AG04450 (cell line): ENCODE data around the gene TARDBP. TPM values are rescaled to one million over a fixed set of nuclear protein-coding genes. Genes with fewer than 3 reads are reported as not detected.
"Not testable (repeated sequence)": the region's sequence is repeated elsewhere in the genome, so short reads cannot be mapped to it uniquely, and the experiment has no call there.

Source experiments
- CTCF ChIA-PET: fragments of 300-600, 350-600 bp; formaldehyde crosslinking; extraction: SDS; loops from one replicate; lab custom pipeline; 2022; ENCODE audit warnings: antibody characterized with exemption, inconsistent platforms; lab: Charles Lee
- POLR2A ChIA-PET: fragments of 350-600 bp; formaldehyde crosslinking; extraction: SDS; loops from one replicate; lab custom pipeline; 2021; ENCODE audit warnings: antibody characterized with exemption, inconsistent platforms; lab: Yijun Ruan, JAX
- DNase-seq: peaks from one replicate; pipeline ENCODE4 v3.0.0-alpha.2; 2011; ENCODE audit warnings: low read depth, low spot score
- H3K27ac ChIP-seq: one replicate; pipeline ENCODE4 v1.5.1; 2012; ENCODE audit warnings: low read depth, low read length, control low read depth
- H3K27me3 ChIP-seq: one replicate; pipeline ENCODE4 v1.6.0; 2012; ENCODE audit warnings: low read length; ENCODE audit not compliant: control insufficient read depth, insufficient read depth
- H3K4me3 ChIP-seq: 2 replicates; pipeline ENCODE4 v1.5.1; 2011; ENCODE audit warnings: mild to moderate bottlenecking, low read depth, low read length, control low read depth
- H3K9me3 ChIP-seq: 2 replicates; pipeline ENCODE4 v1.5.1; 2012; ENCODE audit warnings: low read length; ENCODE audit not compliant: control insufficient read depth, insufficient read depth
- polyA plus RNA-seq: library from polyadenylated mRNA; depleted of rRNA; stranded (reverse); fragments of >200 nt; gene quantifications from 2 replicates; pipeline ENCODE4 v1.2.3, GENCODE V29; 2011
- TF ChIP-seq, protein P1 (sequence below): IDR thresholded peaks from 2 replicates; pipeline ENCODE4 v1.5.1; 2011; ENCODE audit warnings: low read depth, low read length, control low read depth, inconsistent platforms

TARDBP gene
- polyA plus RNA-seq, 1 experiment = 218 TPM

DNA sequence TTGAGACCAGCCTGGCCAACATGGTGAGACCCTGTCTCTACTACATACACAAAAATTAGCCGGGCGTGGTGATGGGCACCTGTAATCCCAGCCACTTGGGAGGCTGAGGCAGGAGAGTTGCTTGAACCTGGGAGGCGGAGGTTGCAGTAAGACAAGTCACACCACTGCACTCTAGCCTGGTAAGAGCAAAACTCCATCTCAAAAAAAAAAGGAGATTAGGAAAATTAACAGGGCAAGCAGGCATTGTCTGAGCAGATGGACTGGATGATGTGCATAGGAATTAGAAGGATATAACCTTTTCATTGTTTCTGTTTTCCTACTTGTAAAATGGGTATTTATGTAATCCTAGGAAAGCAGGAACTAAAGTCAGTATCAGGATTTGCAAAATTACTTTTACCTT is 15.6 kb downstream of the TARDBP start:
- ChIA-PET CTCF (interaction anchor here (1.8 kb wide), 1 partner anchor 10 kb away, joined by 9 read pairs; no protein-coding TSS in a partner anchor), POLR2A (no interaction called here)
- TF ChIP-seq, protein P1, sequence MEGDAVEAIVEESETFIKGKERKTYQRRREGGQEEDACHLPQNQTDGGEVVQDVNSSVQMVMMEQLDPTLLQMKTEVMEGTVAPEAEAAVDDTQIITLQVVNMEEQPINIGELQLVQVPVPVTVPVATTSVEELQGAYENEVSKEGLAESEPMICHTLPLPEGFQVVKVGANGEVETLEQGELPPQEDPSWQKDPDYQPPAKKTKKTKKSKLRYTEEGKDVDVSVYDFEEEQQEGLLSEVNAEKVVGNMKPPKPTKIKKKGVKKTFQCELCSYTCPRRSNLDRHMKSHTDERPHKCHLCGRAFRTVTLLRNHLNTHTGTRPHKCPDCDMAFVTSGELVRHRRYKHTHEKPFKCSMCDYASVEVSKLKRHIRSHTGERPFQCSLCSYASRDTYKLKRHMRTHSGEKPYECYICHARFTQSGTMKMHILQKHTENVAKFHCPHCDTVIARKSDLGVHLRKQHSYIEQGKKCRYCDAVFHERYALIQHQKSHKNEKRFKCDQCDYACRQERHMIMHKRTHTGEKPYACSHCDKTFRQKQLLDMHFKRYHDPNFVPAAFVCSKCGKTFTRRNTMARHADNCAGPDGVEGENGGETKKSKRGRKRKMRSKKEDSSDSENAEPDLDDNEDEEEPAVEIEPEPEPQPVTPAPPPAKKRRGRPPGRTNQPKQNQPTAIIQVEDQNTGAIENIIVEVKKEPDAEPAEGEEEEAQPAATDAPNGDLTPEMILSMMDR = no peak
- Histone ChIP-seq H3K9me3 (no peaks in the 10 kb centered on the region; the same call in 1 of the 2 replicates), H3K4me3 (no peak overlapping the region), H3K27me3 (no peaks in the 10 kb centered on the region), H3K27ac (no peak overlapping the region)
- DNase-seq = no peak

DNA sequence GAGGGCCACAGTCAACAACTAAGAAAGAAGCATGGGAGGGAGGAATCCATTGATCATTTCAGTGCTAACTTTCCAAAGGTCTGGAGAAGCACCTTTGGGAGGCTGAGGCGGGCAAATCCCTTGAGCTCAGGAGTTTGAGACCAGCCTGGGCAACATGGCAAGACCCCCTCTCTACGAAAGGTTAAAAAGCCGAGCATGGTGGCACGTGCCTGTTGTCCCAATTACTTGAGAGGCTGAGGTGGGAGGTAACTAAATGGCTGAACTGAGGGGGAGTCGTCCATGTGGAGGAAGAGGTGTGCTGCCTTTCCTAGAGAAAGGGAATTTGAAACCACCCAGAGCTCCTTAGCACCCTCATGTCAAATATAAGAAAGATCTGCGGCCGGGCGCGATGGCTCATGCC is 18.4 kb downstream of the TARDBP start:
- POLR2A ChIA-PET = interaction anchor here (0.6 kb wide), 2 partner anchors 15 to 29 kb away, joined by 5 to 6 read pairs; partner anchors contain the start of gene SRM

DNA sequence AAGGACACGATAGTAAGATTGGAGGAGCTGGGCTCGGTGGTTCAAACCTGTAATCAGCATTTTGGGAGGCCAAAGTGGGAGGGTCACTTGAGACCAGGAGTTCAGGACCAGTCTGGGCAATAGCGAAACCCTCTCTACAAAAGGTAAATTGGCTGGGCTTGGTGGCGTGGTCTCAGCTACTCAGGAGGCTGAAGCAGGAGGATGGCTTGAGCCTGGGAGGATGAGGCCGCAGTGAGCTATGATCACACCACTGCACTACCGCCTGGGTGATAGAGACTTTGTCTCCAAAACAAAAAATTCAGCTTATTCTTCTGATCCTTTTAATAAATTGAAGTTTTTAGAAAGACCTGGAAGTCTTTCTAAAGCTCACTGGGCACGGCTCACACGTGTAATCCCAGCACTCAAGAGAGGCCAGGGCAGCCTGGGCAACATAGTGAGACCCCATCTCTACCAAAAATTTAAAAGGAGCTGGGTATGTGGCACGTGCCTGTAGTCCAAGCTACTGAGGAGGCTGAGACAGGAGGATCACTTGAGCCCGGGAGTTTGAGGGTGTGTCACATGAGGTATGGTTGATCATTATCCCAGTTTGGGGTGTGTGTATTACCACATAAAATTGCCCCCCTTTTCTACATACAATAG is 19.3 kb downstream of the TARDBP start:
- Histone ChIP-seq H3K27ac (no peak overlapping the region), H3K27me3 (no peaks in the 10 kb centered on the region), H3K4me3 (no peak overlapping the region), H3K9me3 (no peaks in the 10 kb centered on the region; the same call in 1 of the 2 replicates)
- CTCF ChIA-PET = no interaction called here
- TF ChIP-seq, protein P1 = no peak
- POLR2A ChIA-PET = interaction anchor here (0.9 kb wide), 1 partner anchor 39 kb away, joined by 3 read pairs; no protein-coding TSS in a partner anchor
- DNase-seq = no peak

More for the DNA sequence above, 18.4 kb downstream of the TARDBP start:
- Histone ChIP-seq H3K27ac (no peak overlapping the region), H3K9me3 (no peaks in the 10 kb centered on the region; the same call in 1 of the 2 replicates), H3K4me3 (no peak overlapping the region), H3K27me3 (no peaks in the 10 kb centered on the region)
- CTCF ChIA-PET = no interaction called here
- TF ChIP-seq, protein P1 = no peak
- DNase-seq = no peak

DNA sequence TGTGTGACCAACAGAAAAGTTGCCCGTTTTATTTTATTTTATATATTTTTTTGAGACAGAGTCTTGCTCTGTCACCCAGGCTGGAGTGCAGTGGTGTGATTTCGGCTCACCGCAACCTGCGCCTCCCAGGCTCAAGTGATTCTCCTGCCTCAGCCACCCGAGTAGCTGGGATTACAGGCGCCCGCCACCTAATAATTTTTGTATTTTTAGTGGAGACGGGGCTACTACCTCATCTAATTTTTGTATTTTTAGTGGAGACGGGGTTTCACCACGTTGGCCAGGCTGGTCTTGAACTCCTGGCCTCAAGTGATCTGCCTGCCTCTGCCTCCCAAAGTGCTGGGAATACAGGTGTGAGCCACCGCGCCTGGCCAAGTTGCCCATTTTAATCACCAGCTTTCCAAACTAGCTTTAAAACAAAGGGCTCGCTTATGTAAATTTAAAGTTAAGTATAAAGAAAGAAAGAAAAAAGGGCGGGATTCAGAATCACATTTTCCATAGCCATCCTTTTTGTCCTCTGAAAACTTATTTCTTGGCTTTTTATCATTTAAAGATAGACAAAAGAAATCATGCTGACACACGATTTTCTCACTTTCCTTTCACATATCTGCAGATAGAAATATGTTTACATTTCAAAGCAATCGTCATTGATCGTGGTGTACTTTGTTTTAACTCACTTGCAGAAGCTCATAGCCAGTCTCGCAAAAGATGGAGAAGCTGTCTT is 24.7 kb downstream of the TARDBP start:
- POLR2A ChIA-PET = interaction anchor here (1.6 kb wide), 2 partner anchors 23 to 25 kb away, joined by 6 read pairs; partner anchors contain the start of genes SRM and TARDBP
- not testable (repeated sequence) for DNase-seq

DNA sequence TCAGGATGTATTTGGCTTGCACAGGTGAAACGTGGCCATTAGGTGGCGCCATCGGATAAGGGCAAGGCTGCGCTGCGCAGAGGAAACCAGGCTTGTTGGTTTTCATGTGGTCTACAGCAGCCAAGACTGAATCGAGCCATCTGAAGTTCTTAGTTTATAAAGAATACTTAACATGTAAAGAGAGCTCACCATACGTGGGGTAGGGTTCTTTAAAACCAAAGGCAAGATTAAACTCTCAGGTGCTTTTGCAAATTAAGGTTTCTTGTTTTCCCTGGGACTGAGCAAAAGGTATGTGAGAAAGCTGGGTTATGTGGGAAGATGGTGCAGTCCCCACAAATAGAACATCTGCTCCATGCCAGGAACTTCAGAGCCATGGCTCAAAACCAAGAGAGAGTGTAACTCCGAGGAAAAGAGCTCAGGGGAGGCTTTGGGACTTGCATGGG is 25.3 kb downstream of the TARDBP start:
- Histone ChIP-seq H3K9me3 (no peaks in the 10 kb centered on the region), H3K27ac (no peak overlapping the region), H3K4me3 (no peak overlapping the region), H3K27me3 (peaks cover 5% of the 10 kb centered on the region)
- DNase-seq = peak; percentile 77
- TF ChIP-seq, protein P1 = peak; percentile 100
- ChIA-PET CTCF (interaction anchor here (0.6 to 3.0 kb wide), 88 partner anchors 9 to 1241 kb away, joined by 3 to 84 read pairs (median 6); partner anchors contain the start of genes ANGPTL7, CLCN6, EXOSC10 and FBXO2), POLR2A (interaction anchor here (0.6 to 1.6 kb wide), 3 partner anchors 22 to 872 kb away, joined by 6 to 9 read pairs (median 6); partner anchors contain the start of genes SRM and TARDBP)

More for the DNA sequence above, 24.7 kb downstream of the TARDBP start:
- H3K4me3 ChIP-seq, H3K27ac ChIP-seq, H3K27me3 ChIP-seq, H3K9me3 ChIP-seq: not testable (repeated sequence)
- CTCF ChIA-PET = interaction anchor here (0.6 to 3.0 kb wide), 76 partner anchors 7 to 1242 kb away, joined by 3 to 84 read pairs (median 7); partner anchors contain the start of genes ANGPTL7, CLCN6, EXOSC10 and FBXO6
